Activated gamma-delta T cell treated with Interleukin-2 at 50 U/mL for 16 hours (primary cell): Measurements from ENCODE around the gene SCAMP4.

Source experiments
- DNase-seq: peaks from one replicate; pipeline ENCODE4 v3.0.0-alpha.2; 2020

Gene SCAMP4

GRCh38 chr19:1942078-1942933 is 37.1 kb downstream of the SCAMP4 start:
- peak; percentile 77 for DNase-seq

- no peak for DNase-seq
These were observed 37.8 kb downstream of the SCAMP4 start for GRCh38 chr19:1942934-1943555.

GRCh38 chr19:1943661-1944087 is 38.5 kb downstream of the SCAMP4 start:
- no peak for DNase-seq

- DNase-seq: no peak
These were observed 39.1 kb downstream of the SCAMP4 start for GRCh38 chr19:1944088-1944915.

GRCh38 chr19:1944916-1945561 is 39.8 kb downstream of the SCAMP4 start:
- no peak for DNase-seq

GRCh38 chr19:1945899-1946298 is 40.7 kb downstream of the SCAMP4 start:
- DNase-seq: no peak

GRCh38 chr19:1947651-1948209 is 42.5 kb downstream of the SCAMP4 start:
- DNase-seq: no peak

- no peak for DNase-seq
These were observed 44.3 kb downstream of the SCAMP4 start for GRCh38 chr19:1949304-1950101.

- DNase-seq: no peak
These were observed 45.4 kb downstream of the SCAMP4 start for GRCh38 chr19:1950640-1951039.

- no peak for DNase-seq
These were observed 47.4 kb downstream of the SCAMP4 start for GRCh38 chr19:1952635-1953034.

GRCh38 chr19:1953037-1953436 is 47.8 kb downstream of the SCAMP4 start:
- DNase-seq: no peak

- DNase-seq: no peak
These were observed 48.4 kb downstream of the SCAMP4 start for GRCh38 chr19:1953441-1954094.

GRCh38 chr19:1954532-1954933 is 49.3 kb downstream of the SCAMP4 start:
- no peak for DNase-seq

GRCh38 chr19:1955171-1956121 is 50.2 kb downstream of the SCAMP4 start:
- no peak for DNase-seq

GRCh38 chr19:1956122-1956494 is 50.9 kb downstream of the SCAMP4 start:
- DNase-seq: no peak

- no peak for DNase-seq
These were observed 51.8 kb downstream of the SCAMP4 start for GRCh38 chr19:1956868-1957492.

GRCh38 chr19:1957562-1958248 is 52.5 kb downstream of the SCAMP4 start:
- DNase-seq: no peak

GRCh38 chr19:1959928-1960589 is 54.9 kb downstream of the SCAMP4 start:
- DNase-seq: no peak
